Nucleus accumbens (tissue), 56 donors: ENCODE data around the gene COL4A2.

Source experiments
- DNase-seq, 56 donors: peaks; one replicate each; lab custom pipeline; 2025; lab: John Stamatoyannopoulos, UW

The COL4A2 gene

GRCh38 chr13:110428313-110428712 lies 121.2 kb downstream of the COL4A2 start:
- DNase-seq: no peak

- DNase-seq: no peak
Measured at GRCh38 chr13:110430391-110431336, 123.6 kb downstream of the COL4A2 start.

GRCh38 chr13:110431425-110432294 lies 124.6 kb downstream of the COL4A2 start:
- no peak for DNase-seq

GRCh38 chr13:110432522-110432921 lies 125.4 kb downstream of the COL4A2 start:
- no peak for DNase-seq

- DNase-seq: no peak
Measured at GRCh38 chr13:110433014-110433413, 125.9 kb downstream of the COL4A2 start.

GRCh38 chr13:110434629-110435028 lies 127.5 kb downstream of the COL4A2 start:
- DNase-seq: no peak

GRCh38 chr13:110435331-110435730 lies 128.2 kb downstream of the COL4A2 start:
- no peak for DNase-seq

- no peak for DNase-seq
Measured at GRCh38 chr13:110436276-110436675, 129.2 kb downstream of the COL4A2 start.

- DNase-seq: no peak
Measured at GRCh38 chr13:110436786-110437370, 129.8 kb downstream of the COL4A2 start.

GRCh38 chr13:110438211-110438610 lies 131.1 kb downstream of the COL4A2 start:
- no peak for DNase-seq

GRCh38 chr13:110438776-110439175 lies 131.7 kb downstream of the COL4A2 start:
- no peak for DNase-seq

GRCh38 chr13:110440946-110441731 lies 134.1 kb downstream of the COL4A2 start:
- DNase-seq: no peak

- DNase-seq: no peak
Measured at GRCh38 chr13:110442930-110443621, 136.0 kb downstream of the COL4A2 start.

- no peak for DNase-seq
Measured at GRCh38 chr13:110443622-110444225, 136.6 kb downstream of the COL4A2 start.

- DNase-seq: no peak
Measured at GRCh38 chr13:110444226-110444653, 137.2 kb downstream of the COL4A2 start.

GRCh38 chr13:110445183-110445582 lies 138.1 kb downstream of the COL4A2 start:
- DNase-seq: no peak

- no peak for DNase-seq
Measured at GRCh38 chr13:110445722-110446574, 138.9 kb downstream of the COL4A2 start.

GRCh38 chr13:110446575-110446890 lies 139.4 kb downstream of the COL4A2 start:
- no peak for DNase-seq
